Posterior cingulate gyrus (tissue), 11 donors: ENCODE measurements around the gene DNAJC3.

Source experiments
- DNase-seq, 10 donors: peaks; one replicate each; pipeline versions ENCODE4 v3.0.0 to v3.0.0-alpha.2; 2020 to 2021; ENCODE audit warnings: mixed read lengths in 3 of 10
- intact Hi-C: fragments of 100-400 bp; cut with DNase I; formaldehyde crosslinking; loops from one replicate; pipeline ENCODE4 v1.15.1; 2023

The DNAJC3 gene

GRCh38 chr13:95676762-95677563 is at the start of gene DNAJC3:
Gene DNAJC3, plus strand, starts transcription at chr13:95677139. Its CDS starts 117 bp downstream, at chr13:95677256.
- peak; percentile 96 to 100 (median 99) for DNase-seq
- intact Hi-C loops: loop anchor here (2.0 kb wide), 1 partner anchor 32 kb away; the partner anchor contains the start of gene DZIP1

GRCh38 chr13:95627590-95627989 is 49.3 kb upstream of the DNAJC3 start:
- no peak for DNase-seq
- intact Hi-C loops: no loop called here

GRCh38 chr13:95628488-95628887 is 48.5 kb upstream of the DNAJC3 start:
- no peak for DNase-seq
- intact Hi-C loops: no loop called here

GRCh38 chr13:95629071-95629470 is 47.9 kb upstream of the DNAJC3 start:
- intact Hi-C loops: no loop called here
- DNase-seq: no peak

GRCh38 chr13:95630593-95630992 is 46.3 kb upstream of the DNAJC3 start:
- intact Hi-C loops: no loop called here

GRCh38 chr13:95636853-95637252 is 40.1 kb upstream of the DNAJC3 start:
- DNase-seq: no peak
- intact Hi-C loops: no loop called here

More at GRCh38 chr13:95630593-95630992, 46.3 kb upstream of the DNAJC3 start:
- no peak for DNase-seq

GRCh38 chr13:95641291-95642027 is 35.5 kb upstream of the DNAJC3 start:
- DNase-seq: peak in 8 of 10 donors; percentile 19 to 93 (median 64)
- intact Hi-C loops: no loop called here

GRCh38 chr13:95642028-95642621 is 34.8 kb upstream of the DNAJC3 start:
- intact Hi-C loops: no loop called here
- peak in 8 of 10 donors; percentile 22 to 93 (median 42) for DNase-seq

- intact Hi-C loops: no loop called here
- no peak for DNase-seq
These were observed 33.9 kb upstream of the DNAJC3 start for GRCh38 chr13:95642999-95643398.

- DNase-seq: no peak
- intact Hi-C loops: no loop called here
These were observed 33.4 kb upstream of the DNAJC3 start for GRCh38 chr13:95643571-95643935.

GRCh38 chr13:95643936-95644598 is 32.9 kb upstream of the DNAJC3 start:
- intact Hi-C loops: loop anchor here (2.0 kb wide), 1 partner anchor 33 kb away; the partner anchor contains the start of gene DNAJC3
- peak in 9 of 10 donors; percentile 15 to 89 (median 48) for DNase-seq

GRCh38 chr13:95644601-95645052 is 32.3 kb upstream of the DNAJC3 start, which contains the start of gene DZIP1:
Gene DZIP1, minus strand, starts transcription at chr13:95644706. Its CDS starts 2,677 bp downstream, at chr13:95642029.
- intact Hi-C loops: loop anchor here (2.0 kb wide), 1 partner anchor 32 kb away; the partner anchor contains the start of gene DNAJC3
- peak; percentile 57 to 98 (median 86) for DNase-seq

- intact Hi-C loops: no loop called here
These were observed 29.6 kb upstream of the DNAJC3 start for GRCh38 chr13:95647321-95647720.

GRCh38 chr13:95650696-95651095 is 26.2 kb upstream of the DNAJC3 start:
- no peak for DNase-seq
- intact Hi-C loops: no loop called here

More at GRCh38 chr13:95647321-95647720, 29.6 kb upstream of the DNAJC3 start:
- DNase-seq: no peak

- no peak for DNase-seq
- intact Hi-C loops: no loop called here
These were observed 24.6 kb upstream of the DNAJC3 start for GRCh38 chr13:95652244-95652764.

- no peak for DNase-seq
- intact Hi-C loops: no loop called here
These were observed 24.1 kb upstream of the DNAJC3 start for GRCh38 chr13:95652821-95653220.

- intact Hi-C loops: no loop called here
- DNase-seq: no peak
These were observed 20.4 kb upstream of the DNAJC3 start for GRCh38 chr13:95656386-95657015.

GRCh38 chr13:95659500-95659899 is 17.4 kb upstream of the DNAJC3 start:
- DNase-seq: no peak
- intact Hi-C loops: no loop called here

- intact Hi-C loops: no loop called here
- no peak for DNase-seq
These were observed 15.9 kb upstream of the DNAJC3 start for GRCh38 chr13:95660981-95661581.
